Mesenchymal stem cell (in vitro differentiated cells and primary cell): ENCODE results near the gene MS4A15.

Experiments used
- DNase-seq: peaks from one replicate; pipeline ENCODE4 v3.0.0-alpha.2; 2013
- H2AFZ ChIP-seq: one replicate; pipeline ENCODE4 v1.6.1; 2013; ENCODE audit warnings: low read depth, mild to moderate bottlenecking, control low read depth, inconsistent platforms, low read length, moderate library complexity
- H2AK5ac ChIP-seq: 2 replicates; pipeline ENCODE4 v1.6.1; 2013; ENCODE audit warnings: low read length, moderate library complexity, mild to moderate bottlenecking, inconsistent platforms; ENCODE audit not compliant: severe bottlenecking
- H2BK120ac ChIP-seq: one replicate; pipeline ENCODE4 v1.6.1; 2013; ENCODE audit warnings: low read depth, mild to moderate bottlenecking, inconsistent platforms, low read length, moderate library complexity
- H2BK12ac ChIP-seq, 2 experiments: one replicate each; pipeline ENCODE4 v1.6.1; 2013; ENCODE audit warnings: inconsistent platforms in 2 of 2, low read length in 2 of 2, mild to moderate bottlenecking in 2 of 2, moderate library complexity in 2 of 2, control low read depth in 1 of 2
- H2BK15ac ChIP-seq: one replicate; pipeline ENCODE4 v1.6.1; 2013; ENCODE audit warnings: mild to moderate bottlenecking, low read depth, inconsistent platforms; ENCODE audit not compliant: poor library complexity, severe bottlenecking
- H2BK5ac ChIP-seq: 2 replicates; pipeline ENCODE4 v1.6.1; 2013; ENCODE audit warnings: low read depth, mild to moderate bottlenecking, low read length, control low read depth, inconsistent platforms; ENCODE audit not compliant: poor library complexity, severe bottlenecking
- H3K14ac ChIP-seq, 2 experiments: one replicate each; pipeline ENCODE4 v1.6.1; 2013; ENCODE audit warnings: inconsistent platforms in 2 of 2, low read length in 2 of 2, control low read depth in 1 of 2, mild to moderate bottlenecking in 1 of 2, moderate library complexity in 1 of 2
- H3K18ac ChIP-seq, 2 experiments: one replicate each; pipeline ENCODE4 v1.6.1; 2013; ENCODE audit warnings: inconsistent platforms in 2 of 2, low read length in 2 of 2, control low read depth in 1 of 2, low read depth in 1 of 2, mild to moderate bottlenecking in 1 of 2
- H3K23ac ChIP-seq, 2 experiments: one replicate each; pipeline ENCODE4 v1.6.1; 2013; ENCODE audit warnings: inconsistent platforms in 2 of 2, low read length in 2 of 2, mild to moderate bottlenecking in 2 of 2, moderate library complexity in 2 of 2, control low read depth in 1 of 2
- H3K27ac ChIP-seq: 2 replicates; pipeline ENCODE4 v1.5.1; 2013; ENCODE audit warnings: mild to moderate bottlenecking, moderate library complexity, low read length, control low read depth, inconsistent platforms; ENCODE audit not compliant: poor library complexity, severe bottlenecking
- H3K27me3 ChIP-seq, 2 experiments: 2 replicates each; pipeline versions ENCODE4 v1.6.1 to v1.7.0; 2013; ENCODE audit warnings: low read length in 2 of 2, mild to moderate bottlenecking in 2 of 2, moderate library complexity in 2 of 2, control low read depth in 1 of 2, inconsistent platforms in 1 of 2; ENCODE audit not compliant: control insufficient read depth in 1 of 2, insufficient read depth in 1 of 2
- H3K36me3 ChIP-seq, 2 experiments: 2 replicates each; pipeline versions ENCODE4 v1.6.1 to v1.7.0; 2013; ENCODE audit warnings: low read length in 2 of 2, control low read depth in 1 of 2, inconsistent platforms in 1 of 2, low read depth in 1 of 2, mild to moderate bottlenecking in 1 of 2; ENCODE audit not compliant: insufficient read depth in 2 of 2, control insufficient read depth in 1 of 2
- H3K4ac ChIP-seq, 2 experiments: one replicate each; pipeline ENCODE4 v1.6.1; 2013; ENCODE audit warnings: inconsistent platforms in 2 of 2, low read length in 2 of 2, mild to moderate bottlenecking in 2 of 2, moderate library complexity in 2 of 2, control low read depth in 1 of 2, low read depth in 1 of 2
- H3K4me1 ChIP-seq: 2 replicates; pipeline ENCODE4 v1.6.1; 2013; ENCODE audit warnings: low read depth, low read length, control low read depth; ENCODE audit not compliant: control insufficient read depth, insufficient read depth
- H3K4me2 ChIP-seq: 2 replicates; pipeline ENCODE4 v1.6.1; 2013; ENCODE audit warnings: low read length, mild to moderate bottlenecking, inconsistent platforms; ENCODE audit not compliant: poor library complexity, severe bottlenecking
- H3K4me3 ChIP-seq, 2 experiments: 2 replicates each; pipeline versions ENCODE4 v1.5.1 to v1.7.0; 2013; ENCODE audit warnings: low read length in 2 of 2, mild to moderate bottlenecking in 2 of 2, control low read depth in 1 of 2, low read depth in 1 of 2; ENCODE audit not compliant: insufficient read depth in 1 of 2
- H3K79me1 ChIP-seq: replicated peaks from 2 replicates; pipeline ENCODE4 v1.6.1; 2013; ENCODE audit warnings: mild to moderate bottlenecking, control low read depth, low read length, inconsistent platforms; ENCODE audit not compliant: poor library complexity, severe bottlenecking
- H3K9ac ChIP-seq: 2 replicates; pipeline ENCODE4 v1.7.0; 2013; ENCODE audit warnings: mild to moderate bottlenecking, low read length, moderate library complexity
- H3K9me3 ChIP-seq: 2 replicates; pipeline ENCODE4 v1.7.0; 2013; ENCODE audit warnings: mild to moderate bottlenecking, low read length; ENCODE audit not compliant: control insufficient read depth
- H4K8ac ChIP-seq: one replicate; pipeline ENCODE4 v1.6.1; 2013; ENCODE audit warnings: inconsistent platforms, mild to moderate bottlenecking, low read length, moderate library complexity
- H4K91ac ChIP-seq: one replicate; pipeline ENCODE4 v1.6.1; 2013; ENCODE audit warnings: mild to moderate bottlenecking, low read length, inconsistent platforms
- WGBS: methylation state at CpG from one replicate; pipeline ENCODE4 v1.1.7; 2013; ENCODE audit warnings: mixed read lengths; 5-methylcytosine and 5-hydroxymethylcytosine counted together

Gene MS4A15

DNA sequence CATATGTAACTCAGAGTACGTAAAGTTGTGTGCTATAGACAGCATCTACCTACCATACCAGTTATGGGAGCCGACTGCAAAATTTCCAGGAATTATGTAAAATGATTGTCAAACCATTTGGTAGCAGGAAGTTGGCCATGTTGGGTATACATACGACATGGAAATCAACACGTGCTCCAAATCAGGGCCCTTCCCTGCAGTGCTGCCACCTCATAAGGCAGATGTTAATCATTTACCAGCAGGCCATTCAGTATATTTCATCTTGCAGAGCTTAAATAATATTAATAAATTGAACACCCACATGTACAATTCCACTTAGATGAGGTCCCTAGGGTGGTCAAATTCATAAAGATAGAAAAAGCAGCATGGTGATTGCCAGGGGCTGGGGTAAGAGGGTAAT is 22.4 kb upstream of the MS4A15 start:
- Histone ChIP-seq H4K91ac (no peak overlapping the region), H4K8ac (no peak overlapping the region), H3K27me3 (peaks cover 21 to 22% of the 10 kb centered on the region in 2 experiments), H2BK15ac (no peak overlapping the region), H2AFZ (no peak overlapping the region), H2BK120ac (no peak overlapping the region), H3K23ac (no peak overlapping the region), H3K4me1 (no peaks in the 10 kb centered on the region), H2AK5ac (no peak overlapping the region), H3K79me1 (no peaks in the 10 kb centered on the region), H3K4ac (no peak overlapping the region), H3K14ac (no peak overlapping the region), H3K9ac (no peak overlapping the region), H3K18ac (no peak overlapping the region), H3K4me2 (no peak overlapping the region), H3K36me3 (no peaks in the 10 kb centered on the region), H3K9me3 (no peaks in the 10 kb centered on the region), H3K4me3 (no peak overlapping the region), H2BK12ac (no peak overlapping the region), H3K27ac (no peak overlapping the region), H2BK5ac (no peak overlapping the region)
- 69% methylated on average over 3 of the region's 4 CpGs for WGBS
- DNase-seq: no peak

DNA sequence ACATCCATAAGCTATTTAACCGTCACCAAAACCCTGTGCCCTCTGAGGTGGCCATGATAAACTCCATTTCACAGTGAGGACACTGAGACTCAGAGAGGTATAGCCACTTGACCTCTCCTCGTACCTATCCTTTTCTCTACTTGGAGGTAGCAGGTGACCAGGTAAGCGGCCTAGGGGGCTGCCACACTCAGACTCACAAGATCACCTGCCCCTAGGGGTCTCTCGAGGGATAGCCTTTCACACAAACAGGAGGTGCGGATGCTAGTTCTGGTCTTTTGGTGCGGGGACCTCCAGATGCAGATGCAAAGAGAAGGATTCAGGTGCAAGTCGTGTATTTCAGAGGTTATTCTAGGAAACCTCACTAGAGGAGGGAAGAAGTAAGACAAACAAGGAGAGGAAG is 17.6 kb upstream of the MS4A15 start:
- Histone ChIP-seq H3K14ac (no peak overlapping the region), H3K4me3 (no peak overlapping the region), H3K23ac (no peak overlapping the region), H3K27me3 (peaks cover 16 to 30% of the 10 kb centered on the region in 2 experiments), H3K36me3 (no peaks in the 10 kb centered on the region), H2BK15ac (no peak overlapping the region), H2BK12ac (no peak overlapping the region), H4K8ac (no peak overlapping the region), H3K4me1 (no peaks in the 10 kb centered on the region), H3K4ac (no peak overlapping the region), H3K9me3 (no peaks in the 10 kb centered on the region), H2BK5ac (no peak overlapping the region), H3K79me1 (no peaks in the 10 kb centered on the region), H2BK120ac (no peak overlapping the region), H4K91ac (no peak overlapping the region), H2AFZ (no peak overlapping the region), H3K9ac (no peak overlapping the region), H2AK5ac (no peak overlapping the region), H3K18ac (no peak overlapping the region), H3K27ac (no peak overlapping the region), H3K4me2 (no peak overlapping the region)
- 51% methylated on average over 7 of the region's 7 CpGs for WGBS
- no peak for DNase-seq

DNA sequence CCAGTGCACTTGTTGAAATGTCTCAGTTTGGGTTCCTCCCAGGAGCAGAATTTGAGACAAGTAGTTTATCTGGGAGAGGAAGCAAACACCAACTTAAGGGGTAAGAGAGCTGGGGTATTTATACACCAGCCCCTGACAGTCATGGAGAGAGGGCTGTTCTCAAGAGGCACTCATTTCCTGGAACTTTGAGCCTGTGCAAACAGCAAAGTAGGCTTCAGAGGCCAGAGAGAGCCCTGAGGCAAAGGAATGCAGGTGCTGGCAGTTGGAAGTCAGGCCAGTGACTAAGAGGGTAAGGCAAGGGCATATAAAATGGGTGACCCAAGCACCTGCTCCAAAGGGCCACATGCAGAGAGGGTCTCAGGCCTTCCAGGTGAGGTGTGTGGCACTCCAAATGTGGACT is 16.1 kb upstream of the MS4A15 start:
- Histone ChIP-seq H3K9ac (no peak overlapping the region), H3K27me3 (peaks cover 16 to 34% of the 10 kb centered on the region in 2 experiments), H3K4me3 (no peak overlapping the region), H3K14ac (no peak overlapping the region), H3K27ac (no peak overlapping the region), H2BK120ac (no peak overlapping the region), H4K91ac (no peak overlapping the region), H2BK15ac (no peak overlapping the region), H3K4ac (no peak overlapping the region), H2AK5ac (no peak overlapping the region), H4K8ac (no peak overlapping the region), H2BK5ac (no peak overlapping the region), H3K23ac (no peak overlapping the region), H2BK12ac (no peak overlapping the region), H3K79me1 (no peaks in the 10 kb centered on the region), H3K36me3 (no peaks in the 10 kb centered on the region), H3K4me2 (no peak overlapping the region), H2AFZ (no peak overlapping the region), H3K4me1 (no peaks in the 10 kb centered on the region), H3K18ac (no peak overlapping the region), H3K9me3 (no peaks in the 10 kb centered on the region)
- DNase-seq: no peak

DNA sequence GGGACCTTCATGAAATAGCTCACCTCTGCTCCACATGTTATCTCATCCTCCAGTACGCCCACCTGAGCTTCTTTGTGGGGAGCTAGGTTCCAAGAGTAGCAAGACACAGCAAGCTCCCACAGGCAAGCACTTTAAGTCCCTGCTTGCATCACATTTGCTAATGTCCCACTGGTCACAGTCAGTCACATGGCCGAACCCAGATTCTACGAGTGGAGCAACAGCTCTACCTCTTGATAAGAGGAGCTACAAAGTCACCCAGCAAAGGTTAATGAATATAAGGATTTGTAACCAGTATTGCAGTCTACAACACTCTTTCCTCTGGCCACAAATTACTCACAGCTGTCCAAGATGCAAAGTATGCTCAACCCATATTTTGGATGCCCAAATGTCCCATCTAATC is 15.2 kb upstream of the MS4A15 start:
- Histone ChIP-seq H2BK12ac (no peak overlapping the region), H3K4me1 (no peaks in the 10 kb centered on the region), H3K79me1 (no peaks in the 10 kb centered on the region), H2BK120ac (no peak overlapping the region), H2BK15ac (no peak overlapping the region), H4K91ac (no peak overlapping the region), H2AFZ (no peak overlapping the region), H3K4me3 (no peak overlapping the region), H3K27ac (no peak overlapping the region), H2AK5ac (no peak overlapping the region), H3K4ac (no peak overlapping the region), H3K9me3 (no peaks in the 10 kb centered on the region), H3K9ac (no peak overlapping the region), H3K18ac (no peak overlapping the region), H2BK5ac (no peak overlapping the region), H4K8ac (no peak overlapping the region), H3K27me3 (peaks cover 16 to 31% of the 10 kb centered on the region in 2 experiments), H3K4me2 (no peak overlapping the region), H3K23ac (no peak overlapping the region), H3K14ac (no peak overlapping the region), H3K36me3 (no peaks in the 10 kb centered on the region)
- WGBS: 60% methylated on average over 3 of the region's 3 CpGs
- DNase-seq: no peak
